ENCODE data around the gene FAM209B. TPM values are rescaled to one million over a fixed set of nuclear protein-coding genes. Genes with fewer than 3 reads are reported as not detected.

Gene FAM209B
- polyA plus RNA-seq, 3 donors: 0.66 to 1.6 (median 0.84) TPM

GRCh38 chr20:56565511-56565910, 32.5 kb downstream of the FAM209B start:
- Histone ChIP-seq H3K79me2 (ENCODE audit: insufficient read depth, low read length) (no peaks in the 10 kb centered on the region), H3K4me3 (replicated peaks in 1 of 3; ENCODE audit: low read depth in 2 of 3, low read length in 3 of 3) (no peak overlapping the region), H3K36me3 (replicated peaks in 1 of 2; ENCODE audit: control insufficient read depth in 1 of 2, insufficient read depth in 2 of 2, low read length in 2 of 2) (no peaks in the 10 kb centered on the region), H3K27me3 (ENCODE audit: control insufficient read depth in 2 of 2, insufficient read depth in 2 of 2, low read length in 2 of 2) (no peaks in the 10 kb centered on the region), H2AFZ (ENCODE audit: insufficient read depth, low read depth, low read length, poor library complexity, severe bottlenecking) (no peak overlapping the region), H3K9me3 (replicated peaks in 1 of 2; ENCODE audit: control insufficient read depth in 1 of 2, insufficient read depth in 1 of 2, low read length in 2 of 2) (no peaks in the 10 kb centered on the region), H4K20me1 (ENCODE audit: insufficient read depth, low read length) (no peaks in the 10 kb centered on the region), H3K4me2 (replicated peaks; ENCODE audit: extremely low read depth, low read length, poor library complexity, severe bottlenecking) (no peak overlapping the region), H3K9ac (ENCODE audit: insufficient read depth, low read length, poor library complexity, severe bottlenecking) (no peak overlapping the region), H3K27ac (ENCODE audit: low read depth in 1 of 2, low read length in 2 of 2) (no peak overlapping the region), H3K4me1 (ENCODE audit: control insufficient read depth in 1 of 2, insufficient read depth in 2 of 2, low read length in 2 of 2) (no peaks in the 10 kb centered on the region)
- no peak overlapping the region for H3K4me3 Mint-ChIP-seq
- peaks cover 0 to 2% (median 0%) of the 10 kb centered on the region in 3 donors for H3K27me3 Mint-ChIP-seq (ENCODE audit: low read depth in 3 of 3)
- DNase-seq: no peak
- no peaks in the 10 kb centered on the region for H3K4me1 Mint-ChIP-seq
- H3K9me3 Mint-ChIP-seq: peaks cover 0 to 3% (median 0%) of the 10 kb centered on the region in 7 donors
- H3K27ac Mint-ChIP-seq: no peak overlapping the region
- 92% methylated on average over 4 of the region's 4 CpGs for WGBS (ENCODE audit: insufficient coverage)
- no peak for TF ChIP-seq CTCF (IDR thresholded peaks at IDR 0.05)
- intact Hi-C loops (cut with micrococcal nuclease): no loop called here
- no peaks in the 10 kb centered on the region for H3K36me3 Mint-ChIP-seq

- no peak overlapping the region for H3K4me3 ChIP-seq (replicated peaks in 1 of 3; ENCODE audit: low read depth in 2 of 3, low read length in 3 of 3)
- H3K27me3 ChIP-seq (ENCODE audit: control insufficient read depth in 2 of 2, insufficient read depth in 2 of 2, low read length in 2 of 2): no peaks in the 10 kb centered on the region
- no peak overlapping the region for H3K27ac ChIP-seq (ENCODE audit: low read depth in 1 of 2, low read length in 2 of 2)
- 83% methylated on average over 1 of the region's 3 CpGs for WGBS (ENCODE audit: insufficient coverage)
- no peaks in the 10 kb centered on the region for H3K36me3 ChIP-seq (replicated peaks in 1 of 2; ENCODE audit: control insufficient read depth in 1 of 2, insufficient read depth in 2 of 2, low read length in 2 of 2)
- no peak overlapping the region for H2AFZ ChIP-seq (ENCODE audit: insufficient read depth, low read depth, low read length, poor library complexity, severe bottlenecking)
- no peak overlapping the region for H3K4me3 Mint-ChIP-seq
- no peaks in the 10 kb centered on the region for H3K9me3 ChIP-seq (replicated peaks in 1 of 2; ENCODE audit: control insufficient read depth in 1 of 2, insufficient read depth in 1 of 2, low read length in 2 of 2)
- no peak for TF ChIP-seq CTCF (IDR thresholded peaks at IDR 0.05)
- no peaks in the 10 kb centered on the region for H3K4me1 ChIP-seq (ENCODE audit: control insufficient read depth in 1 of 2, insufficient read depth in 2 of 2, low read length in 2 of 2)
- no peak overlapping the region for H3K4me2 ChIP-seq (replicated peaks; ENCODE audit: extremely low read depth, low read length, poor library complexity, severe bottlenecking)
- intact Hi-C loops (cut with micrococcal nuclease): no loop called here
- DNase-seq: no peak
- H3K27me3 Mint-ChIP-seq (ENCODE audit: low read depth in 3 of 3): peaks cover 0 to 2% (median 0%) of the 10 kb centered on the region in 3 donors
- no peaks in the 10 kb centered on the region for H4K20me1 ChIP-seq (ENCODE audit: insufficient read depth, low read length)
- no peaks in the 10 kb centered on the region for H3K79me2 ChIP-seq (ENCODE audit: insufficient read depth, low read length)
- H3K9ac ChIP-seq (ENCODE audit: insufficient read depth, low read length, poor library complexity, severe bottlenecking): no peak overlapping the region
- H3K27ac Mint-ChIP-seq: no peak overlapping the region
- H3K4me1 Mint-ChIP-seq: no peaks in the 10 kb centered on the region
- H3K9me3 Mint-ChIP-seq: peaks cover 0 to 5% (median 0%) of the 10 kb centered on the region in 7 donors
- no peaks in the 10 kb centered on the region for H3K36me3 Mint-ChIP-seq
Measured at GRCh38 chr20:56566621-56567020, 33.6 kb downstream of the FAM209B start.

Measured in CD14-positive monocyte (primary cell).